PC-3 (cell line): ENCODE measurements around the gene HSD17B3. TPM values are rescaled to one million over a fixed set of nuclear protein-coding genes. Genes with fewer than 3 reads are reported as not detected.

ENCODE experiments used
- ATAC-seq: fragments of 200-7000 bp; cut with Tn5 transposase; 2 replicates; pipeline ENCODE4 v1.9.1; 2020; ENCODE audit warnings: mild to moderate bottlenecking, moderate library complexity
- BruUV-seq: library from RNA; stranded (reverse); fragments of 400-500 nt; replicated peaks from 2 replicates; lab custom pipeline; 2021; lab: Mats Ljungman, UMichigan
- CTCF ChIA-PET: fragments of 300-600 bp; sonication (Branson Sonifier 250); formaldehyde crosslinking; loops from one replicate; lab custom pipeline; 2022; ENCODE audit warnings: antibody characterized with exemption; lab: Charles Lee
- POLR2A ChIA-PET: fragments of 300-600 bp; sonication (Branson Sonifier 250); formaldehyde crosslinking; loops from one replicate; lab custom pipeline; 2022; ENCODE audit warnings: antibody characterized with exemption; ENCODE audit not compliant: unreplicated experiment; lab: Charles Lee
- DNase-seq: peaks from one replicate; pipeline ENCODE4 v3.0.0-alpha.2; 2015
- H2AFZ ChIP-seq: fragments of 300-600 bp; sonication (generic); 2 replicates; pipeline ENCODE4 v1.6.0; 2016; ENCODE audit warnings: antibody characterized with exemption, low read length
- H3F3A ChIP-seq: fragments of 300-600 bp; sonication (generic); one replicate; pipeline ENCODE4 v1.6.0; 2017; ENCODE audit warnings: antibody characterized with exemption, low read length, control low read depth, mild to moderate bottlenecking; ENCODE audit not compliant: unreplicated experiment
- H3K27ac ChIP-seq: fragments of 300-600 bp; sonication (generic); 2 replicates; pipeline ENCODE4 v1.5.1; 2016; ENCODE audit warnings: mild to moderate bottlenecking, low read length
- H3K27me3 ChIP-seq: fragments of 300-600 bp; sonication (generic); 2 replicates; pipeline ENCODE4 v1.6.1; 2016; ENCODE audit warnings: low read length, mixed read lengths
- H3K36me3 ChIP-seq: fragments of 300-600 bp; sonication (generic); 2 replicates; pipeline ENCODE4 v1.6.1; 2016; ENCODE audit warnings: low read depth, mixed run types, low read length, mixed read lengths
- H3K4me1 ChIP-seq: fragments of 300-600 bp; sonication (generic); 2 replicates; pipeline ENCODE4 v1.5.1; 2016; ENCODE audit warnings: low read length; ENCODE audit not compliant: insufficient read depth
- H3K4me2 ChIP-seq: fragments of 300-600 bp; sonication (generic); 2 replicates; pipeline ENCODE4 v1.6.0; 2016; ENCODE audit warnings: low read length
- H3K4me3 ChIP-seq: fragments of 300-600 bp; sonication (generic); 2 replicates; pipeline ENCODE4 v1.5.1; 2016; ENCODE audit warnings: mild to moderate bottlenecking, low read length, mixed read lengths
- H3K79me2 ChIP-seq: fragments of 300-600 bp; sonication (generic); 2 replicates; pipeline ENCODE4 v1.6.1; 2017; ENCODE audit warnings: low read length, mixed read lengths
- H3K9ac ChIP-seq: fragments of 300-600 bp; sonication (generic); 2 replicates; pipeline ENCODE4 v1.6.0; 2016; ENCODE audit warnings: mild to moderate bottlenecking, low read length
- H3K9me2 ChIP-seq: fragments of 300-600 bp; sonication (generic); replicated peaks from 2 replicates; pipeline ENCODE4 v1.6.1; 2016; ENCODE audit warnings: mixed run types, low read length, mixed read lengths
- H3K9me3 ChIP-seq: fragments of 300-600 bp; sonication (generic); 2 replicates; pipeline ENCODE4 v1.6.1; 2016; ENCODE audit warnings: low read length, mixed read lengths
- H4K20me1 ChIP-seq: fragments of 300-600 bp; sonication (generic); 2 replicates; pipeline ENCODE4 v1.6.1; 2016; ENCODE audit warnings: low read length, mixed read lengths
- EZH2 ChIP-seq: fragments of 300-600 bp; sonication (generic); IDR thresholded peaks from one replicate; pipeline ENCODE4 v1.6.1; 2017; ENCODE audit warnings: antibody characterized with exemption, mild to moderate bottlenecking, low read length; ENCODE audit not compliant: unreplicated experiment
- EZH2phosphoT487 ChIP-seq: fragments of 300-600 bp; sonication (generic); IDR thresholded peaks from 2 replicates; pipeline ENCODE4 v1.6.1; 2018; ENCODE audit warnings: mild to moderate bottlenecking, antibody characterized with exemption, low read length, borderline replicate concordance
- intact Hi-C: fragments of 100-400 bp; cut with micrococcal nuclease; formaldehyde crosslinking; loops from 2 replicates; pipeline ENCODE4 v1.9.0; 2023
- total RNA-seq: library from RNA; depleted of rRNA; stranded (reverse); fragments of >200 nt; gene quantifications from 2 replicates; pipeline ENCODE4 v1.2.3, GENCODE V29; 2014
- TF ChIP-seq, protein P1 (sequence below): fragments of 300-600 bp; sonication (generic); conservative IDR thresholded peaks from 2 replicates; pipeline ENCODE4 v1.5.1; 2017; ENCODE audit warnings: antibody characterized with exemption, low read depth, mild to moderate bottlenecking, low read length

Gene HSD17B3
- total RNA-seq, 1 experiment from 2014 or later = 0.26 TPM

GRCh38 chr9:96320749-96321280, 18.8 kb upstream of the HSD17B3 start:
- CTCF ChIA-PET = no interaction called here
- Histone ChIP-seq H3F3A (no peaks in the 10 kb centered on the region), H3K9me2 (no peaks in the 10 kb centered on the region), H3K36me3 (no peaks in the 10 kb centered on the region), H4K20me1 (no peaks in the 10 kb centered on the region), H3K4me3 (no peak overlapping the region), H2AFZ (no peak overlapping the region), H3K4me1 (no peaks in the 10 kb centered on the region), H3K9me3 (no peaks in the 10 kb centered on the region), H3K9ac (no peak overlapping the region), H3K27ac (no peak overlapping the region), H3K27me3 (no peaks in the 10 kb centered on the region), H3K79me2 (no peaks in the 10 kb centered on the region), H3K4me2 (no peak overlapping the region)
- intact Hi-C loops = no loop called here
- TSS peak; percentile 29 for BruUV-seq
- no peak for ATAC-seq
- no peak for TF ChIP-seq EZH2
- POLR2A ChIA-PET = interaction anchor here (0.7 kb wide), 1 partner anchor 137 kb away, joined by 4 read pairs; no protein-coding TSS in a partner anchor
- DNase-seq = no peak

DNA sequence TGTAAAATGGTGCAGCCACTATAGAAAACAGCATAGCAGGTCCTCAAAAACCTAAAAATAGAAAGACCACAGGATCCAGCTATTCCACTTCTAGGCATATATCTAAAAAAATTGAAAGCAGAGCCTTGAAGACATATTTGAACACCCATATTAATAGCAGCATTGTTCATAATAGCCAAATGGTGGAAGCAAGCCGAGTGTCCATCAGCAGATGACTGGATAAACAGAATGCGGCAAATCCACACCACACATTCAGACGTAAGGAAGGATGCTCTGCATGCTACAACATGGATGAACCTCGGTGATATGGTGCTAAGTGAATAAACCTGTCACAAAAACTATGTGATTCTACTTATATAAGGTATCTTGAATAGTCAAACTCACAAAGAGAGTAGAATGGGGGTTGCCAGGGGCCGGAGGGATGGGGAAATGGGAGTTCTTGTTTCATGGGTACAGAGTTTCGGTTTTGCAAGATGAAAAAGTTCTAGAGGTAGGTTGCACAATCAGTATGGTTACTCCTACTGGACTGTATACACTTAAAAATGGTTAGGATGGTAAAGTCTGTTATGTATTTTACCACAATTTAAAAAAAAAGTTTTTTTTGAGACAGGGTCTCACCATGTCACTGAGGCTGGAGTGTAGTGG, 17.1 kb upstream of the HSD17B3 start:
- no peak for ATAC-seq
- H3K9me3 ChIP-seq = no peaks in the 10 kb centered on the region
- no peaks in the 10 kb centered on the region for H3K27me3 ChIP-seq
- no peak overlapping the region for H3K4me2 ChIP-seq
- H4K20me1 ChIP-seq = no peaks in the 10 kb centered on the region
- TF ChIP-seq EZH2phosphoT487 (no peak), EZH2 (no peak)
- TF ChIP-seq, protein P1, sequence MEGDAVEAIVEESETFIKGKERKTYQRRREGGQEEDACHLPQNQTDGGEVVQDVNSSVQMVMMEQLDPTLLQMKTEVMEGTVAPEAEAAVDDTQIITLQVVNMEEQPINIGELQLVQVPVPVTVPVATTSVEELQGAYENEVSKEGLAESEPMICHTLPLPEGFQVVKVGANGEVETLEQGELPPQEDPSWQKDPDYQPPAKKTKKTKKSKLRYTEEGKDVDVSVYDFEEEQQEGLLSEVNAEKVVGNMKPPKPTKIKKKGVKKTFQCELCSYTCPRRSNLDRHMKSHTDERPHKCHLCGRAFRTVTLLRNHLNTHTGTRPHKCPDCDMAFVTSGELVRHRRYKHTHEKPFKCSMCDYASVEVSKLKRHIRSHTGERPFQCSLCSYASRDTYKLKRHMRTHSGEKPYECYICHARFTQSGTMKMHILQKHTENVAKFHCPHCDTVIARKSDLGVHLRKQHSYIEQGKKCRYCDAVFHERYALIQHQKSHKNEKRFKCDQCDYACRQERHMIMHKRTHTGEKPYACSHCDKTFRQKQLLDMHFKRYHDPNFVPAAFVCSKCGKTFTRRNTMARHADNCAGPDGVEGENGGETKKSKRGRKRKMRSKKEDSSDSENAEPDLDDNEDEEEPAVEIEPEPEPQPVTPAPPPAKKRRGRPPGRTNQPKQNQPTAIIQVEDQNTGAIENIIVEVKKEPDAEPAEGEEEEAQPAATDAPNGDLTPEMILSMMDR = no peak
- no peak overlapping the region for H2AFZ ChIP-seq
- H3K79me2 ChIP-seq = no peaks in the 10 kb centered on the region
- H3K9ac ChIP-seq = no peak overlapping the region
- no peaks in the 10 kb centered on the region for H3K4me1 ChIP-seq
- no peaks in the 10 kb centered on the region for H3F3A ChIP-seq
- no peak overlapping the region for H3K4me3 ChIP-seq
- POLR2A ChIA-PET = no interaction called here
- CTCF ChIA-PET = no interaction called here
- no peak for DNase-seq
- H3K27ac ChIP-seq = no peak overlapping the region
- BruUV-seq = no TSS peak
- intact Hi-C loops = no loop called here
- H3K9me2 ChIP-seq = no peaks in the 10 kb centered on the region
- no peaks in the 10 kb centered on the region for H3K36me3 ChIP-seq

DNA sequence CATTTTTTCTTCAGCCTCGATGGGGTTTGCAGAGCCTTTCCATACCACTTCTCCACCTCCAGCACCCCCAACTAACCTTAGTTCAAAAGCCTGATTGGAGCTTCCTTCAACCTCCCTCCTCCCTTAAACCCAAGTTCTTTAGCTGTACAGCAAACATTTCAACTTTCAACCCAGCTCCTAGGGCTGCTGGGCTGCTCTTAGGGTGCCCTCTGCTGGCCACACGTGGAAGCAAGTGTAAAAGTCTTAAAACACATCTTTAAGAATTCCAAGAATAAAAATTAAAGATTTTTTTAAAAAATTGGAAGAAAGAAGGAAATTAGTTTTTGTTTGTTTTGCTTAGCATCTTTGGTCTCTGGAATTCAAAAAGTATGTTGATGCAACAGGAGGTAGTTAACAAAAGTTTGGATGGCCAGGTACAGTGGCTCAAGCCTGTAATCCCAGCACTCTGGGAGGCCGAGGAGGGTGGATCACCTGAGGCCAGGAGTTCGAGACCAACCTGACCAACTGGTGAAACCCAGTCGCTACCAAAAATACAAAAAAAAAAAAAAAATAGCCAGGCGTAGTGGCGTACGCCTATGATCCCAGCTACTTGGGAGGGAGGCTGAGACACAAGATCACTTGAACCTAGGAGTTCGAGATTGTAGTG, 15.5 kb upstream of the HSD17B3 start:
- H3F3A ChIP-seq = no peaks in the 10 kb centered on the region

More for the DNA sequence above, 15.5 kb upstream of the HSD17B3 start:
- intact Hi-C loops = loop anchor here (1.0 kb wide), 1 partner anchor 85 kb away; no protein-coding TSS in a partner anchor
- peak; percentile 65 for DNase-seq
- H3K9ac ChIP-seq = no peak overlapping the region
- no peaks in the 10 kb centered on the region for H3K9me2 ChIP-seq
- no peak overlapping the region for H2AFZ ChIP-seq
- H3K4me1 ChIP-seq = no peaks in the 10 kb centered on the region
- H4K20me1 ChIP-seq = no peaks in the 10 kb centered on the region
- no peak for TF ChIP-seq EZH2phosphoT487
- TF ChIP-seq, protein P1 = peak; percentile 88
- H3K27me3 ChIP-seq = no peaks in the 10 kb centered on the region
- ATAC-seq = peak; percentile 50; the same call in 1 of the 2 replicates
- H3K4me3 ChIP-seq = no peak overlapping the region
- H3K4me2 ChIP-seq = no peak overlapping the region
- H3K27ac ChIP-seq = no peak overlapping the region
- no peaks in the 10 kb centered on the region for H3K9me3 ChIP-seq
- no peaks in the 10 kb centered on the region; the same call in 1 of the 2 replicates for H3K36me3 ChIP-seq
- CTCF ChIA-PET = interaction anchor here (0.5 to 1.1 kb wide), 5 partner anchors 20 to 1053 kb away, joined by 3 to 8 read pairs (median 4); no protein-coding TSS in a partner anchor
- no peaks in the 10 kb centered on the region for H3K79me2 ChIP-seq
- BruUV-seq = no TSS peak
- POLR2A ChIA-PET = interaction anchor here (0.7 kb wide), 1 partner anchor 85 kb away, joined by 5 read pairs; no protein-coding TSS in a partner anchor
